Smooth muscle cell (in vitro differentiated cells): Measurements from ENCODE around the gene TGFB2. TPM values are rescaled to one million over a fixed set of nuclear protein-coding genes. Genes with fewer than 3 reads are reported as not detected.

ENCODE experiments used
- DNase-seq: peaks from one replicate; lab custom pipeline; 2025; ENCODE audit not compliant: unreplicated experiment; lab: John Stamatoyannopoulos, UW
- H2AFZ ChIP-seq: fragments of 200-600 bp; sonication (generic); 2 replicates; pipeline ENCODE4 v1.6.0; 2016; ENCODE audit warnings: antibody characterized with exemption, low read depth, mild to moderate bottlenecking
- H3F3A ChIP-seq: fragments of 200-600 bp; sonication (generic); 2 replicates; pipeline ENCODE4 v1.6.0; 2017; ENCODE audit warnings: antibody characterized with exemption, low read depth
- H3K27ac ChIP-seq: fragments of 200-600 bp; sonication (generic); 2 replicates; pipeline ENCODE4 v1.5.1; 2016; ENCODE audit warnings: low read depth, mild to moderate bottlenecking
- H3K27me3 ChIP-seq: fragments of 200-600 bp; sonication (generic); 2 replicates; pipeline ENCODE4 v1.6.1; 2016; ENCODE audit warnings: low read depth, mild to moderate bottlenecking
- H3K36me3 ChIP-seq: fragments of 200-600 bp; sonication (generic); 2 replicates; pipeline ENCODE4 v1.5.1; 2016; ENCODE audit warnings: low read depth
- H3K4me1 ChIP-seq: fragments of 200-600 bp; sonication (generic); 2 replicates; pipeline ENCODE4 v1.5.1; 2016; ENCODE audit warnings: low read depth
- H3K4me2 ChIP-seq: fragments of 200-600 bp; sonication (generic); 2 replicates; pipeline ENCODE4 v1.6.0; 2016; ENCODE audit warnings: mild to moderate bottlenecking
- H3K4me3 ChIP-seq: fragments of 200-600 bp; sonication (generic); 2 replicates; pipeline ENCODE4 v1.5.1; 2016; ENCODE audit warnings: mild to moderate bottlenecking
- H3K79me2 ChIP-seq: fragments of 200-600 bp; sonication (generic); 2 replicates; pipeline ENCODE4 v1.6.0; 2016; ENCODE audit warnings: low read depth, mild to moderate bottlenecking
- H3K9ac ChIP-seq: fragments of 200-600 bp; sonication (generic); 2 replicates; pipeline ENCODE4 v1.6.0; 2016; ENCODE audit warnings: low read depth
- H3K9me3 ChIP-seq: fragments of 200-600 bp; sonication (generic); replicated peaks from 2 replicates; pipeline ENCODE4 v1.5.1; 2016; ENCODE audit warnings: low read depth
- H4K20me1 ChIP-seq: fragments of 200-600 bp; sonication (generic); 2 replicates; pipeline ENCODE4 v1.6.0; 2016; ENCODE audit warnings: low read depth
- whole genome bisulfite sequencing: methylation state at CpG from one replicate; pipeline ENCODE4 v1.1.7; 2016; ENCODE audit warnings: low lambda C conversion rate; 5-methylcytosine and 5-hydroxymethylcytosine counted together
- polyA plus RNA-seq: library from polyadenylated mRNA; unstranded; fragments of >200 nt; fragmentation: Nextera tagmentation; extraction: Ambion mirVana; gene quantifications from 2 replicates; pipeline ENCODE4 v1.2.1, GENCODE V29; 2016
- total RNA-seq: library from RNA; depleted of rRNA; stranded (reverse); fragments of >200 nt; gene quantifications from 2 replicates; pipeline ENCODE4 v1.2.3, GENCODE V29; 2014
- TF ChIP-seq, protein P1 (sequence below): fragments of 200-600 bp; sonication (generic); IDR thresholded peaks from 2 replicates; pipeline ENCODE4 v1.5.1; 2017; ENCODE audit warnings: borderline replicate concordance, mild to moderate bottlenecking, antibody characterized with exemption; ENCODE audit not compliant: insufficient read depth, poor library complexity, severe bottlenecking

Gene TGFB2
- total and polyA plus RNA-seq, 2 experiments from 2014 or later, result 29.1 to 63.3 TPM

DNA sequence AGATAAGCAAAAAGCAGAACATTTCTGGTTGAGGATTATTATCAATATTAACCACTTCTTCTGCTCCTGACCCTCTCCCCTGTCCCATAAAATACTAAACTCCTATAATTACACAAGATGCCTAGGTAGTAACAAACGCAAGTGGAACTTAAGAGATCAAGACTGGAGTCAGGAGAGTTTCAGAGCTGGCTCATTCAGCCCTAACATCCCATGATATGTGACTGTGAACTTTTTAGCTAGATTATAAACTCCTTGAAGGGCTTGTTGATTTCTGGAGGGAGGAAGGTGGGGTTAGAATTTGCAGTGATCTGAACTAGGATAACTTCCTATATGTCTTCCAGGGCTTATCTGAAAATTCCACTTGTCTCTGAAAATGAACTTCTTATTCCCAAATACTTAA, 130.6 kb downstream of the TGFB2 start:
- no peak for DNase-seq
- Histone ChIP-seq H3K9ac (peak overlapping the region; percentile 45), H2AFZ (no peak overlapping the region), H3F3A (peaks cover 36% of the 10 kb centered on the region), H3K4me3 (no peak overlapping the region), H3K4me1 (peaks cover 38% of the 10 kb centered on the region), H3K27ac (peak overlapping the region; percentile 88), H3K36me3 (no peaks in the 10 kb centered on the region), H3K27me3 (no peaks in the 10 kb centered on the region), H3K79me2 (no peaks in the 10 kb centered on the region), H4K20me1 (no peaks in the 10 kb centered on the region), H3K9me3 (no peaks in the 10 kb centered on the region), H3K4me2 (peak overlapping the region; percentile 65)
- TF ChIP-seq, protein P1, sequence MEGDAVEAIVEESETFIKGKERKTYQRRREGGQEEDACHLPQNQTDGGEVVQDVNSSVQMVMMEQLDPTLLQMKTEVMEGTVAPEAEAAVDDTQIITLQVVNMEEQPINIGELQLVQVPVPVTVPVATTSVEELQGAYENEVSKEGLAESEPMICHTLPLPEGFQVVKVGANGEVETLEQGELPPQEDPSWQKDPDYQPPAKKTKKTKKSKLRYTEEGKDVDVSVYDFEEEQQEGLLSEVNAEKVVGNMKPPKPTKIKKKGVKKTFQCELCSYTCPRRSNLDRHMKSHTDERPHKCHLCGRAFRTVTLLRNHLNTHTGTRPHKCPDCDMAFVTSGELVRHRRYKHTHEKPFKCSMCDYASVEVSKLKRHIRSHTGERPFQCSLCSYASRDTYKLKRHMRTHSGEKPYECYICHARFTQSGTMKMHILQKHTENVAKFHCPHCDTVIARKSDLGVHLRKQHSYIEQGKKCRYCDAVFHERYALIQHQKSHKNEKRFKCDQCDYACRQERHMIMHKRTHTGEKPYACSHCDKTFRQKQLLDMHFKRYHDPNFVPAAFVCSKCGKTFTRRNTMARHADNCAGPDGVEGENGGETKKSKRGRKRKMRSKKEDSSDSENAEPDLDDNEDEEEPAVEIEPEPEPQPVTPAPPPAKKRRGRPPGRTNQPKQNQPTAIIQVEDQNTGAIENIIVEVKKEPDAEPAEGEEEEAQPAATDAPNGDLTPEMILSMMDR, result no peak
- WGBS, result 63% methylated on average over 1 of the region's 1 CpG

DNA sequence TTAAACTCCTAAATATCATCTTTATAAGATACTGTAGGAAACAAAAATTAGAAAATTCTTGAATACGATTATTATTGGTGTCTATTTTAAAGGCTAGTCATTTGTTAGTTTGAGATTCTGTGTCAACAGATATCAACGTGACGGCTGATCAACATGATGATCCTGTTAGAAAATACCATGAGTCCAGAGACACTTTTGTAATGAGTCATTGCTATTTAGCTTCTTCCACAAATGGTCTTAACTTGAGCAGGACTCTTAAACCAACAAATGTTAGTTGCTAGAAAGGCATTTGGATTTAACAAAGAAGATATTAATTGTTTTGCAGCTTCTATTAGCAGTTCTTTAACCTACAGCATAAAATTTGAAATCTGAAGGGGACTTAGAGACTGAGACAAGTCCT, 131.2 kb downstream of the TGFB2 start:
- H3K36me3 ChIP-seq, result no peaks in the 10 kb centered on the region
- H4K20me1 ChIP-seq, result no peaks in the 10 kb centered on the region
- no peak overlapping the region for H2AFZ ChIP-seq
- H3F3A ChIP-seq, result peaks cover 43% of the 10 kb centered on the region
- no peaks in the 10 kb centered on the region for H3K79me2 ChIP-seq
- no peaks in the 10 kb centered on the region for H3K27me3 ChIP-seq
- no peak overlapping the region for H3K4me3 ChIP-seq
- peaks cover 43% of the 10 kb centered on the region for H3K4me1 ChIP-seq
- peak overlapping the region; percentile 65 for H3K4me2 ChIP-seq
- H3K27ac ChIP-seq, result peak overlapping the region; percentile 88
- 10% methylated on average over 3 of the region's 3 CpGs for WGBS
- no peak for DNase-seq
- TF ChIP-seq, protein P1, result no peak
- no peaks in the 10 kb centered on the region for H3K9me3 ChIP-seq
- peak overlapping the region; percentile 26 for H3K9ac ChIP-seq

DNA sequence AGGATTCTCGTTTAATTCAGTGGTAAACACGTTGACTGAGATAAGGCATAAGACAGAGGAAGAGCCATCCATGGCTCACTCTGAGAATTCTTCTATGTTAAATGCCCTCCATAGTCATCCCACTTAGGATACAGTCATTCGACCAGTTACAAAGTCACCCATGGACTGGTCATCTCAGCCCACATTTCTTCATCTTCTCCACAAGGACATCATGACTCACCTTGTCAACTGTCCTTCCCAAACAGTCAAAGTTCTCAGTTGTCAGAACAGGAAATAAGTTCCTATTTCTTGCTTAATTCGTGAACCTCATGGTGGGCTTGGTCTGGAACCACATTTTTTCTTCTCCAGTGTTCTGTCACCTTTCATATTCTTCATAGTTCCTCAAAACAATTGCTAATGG, 133.2 kb downstream of the TGFB2 start:
- TF ChIP-seq, protein P1, result no peak
- Histone ChIP-seq H4K20me1 (no peaks in the 10 kb centered on the region), H3K36me3 (no peaks in the 10 kb centered on the region), H3K9ac (no peak overlapping the region), H3K27me3 (no peaks in the 10 kb centered on the region), H3K4me1 (peaks cover 44% of the 10 kb centered on the region), H3K27ac (no peak overlapping the region), H3K4me3 (no peak overlapping the region), H3F3A (peaks cover 44% of the 10 kb centered on the region), H2AFZ (no peak overlapping the region), H3K4me2 (no peak overlapping the region), H3K9me3 (no peaks in the 10 kb centered on the region), H3K79me2 (no peaks in the 10 kb centered on the region)
- no peak for DNase-seq
- WGBS, result 87% methylated on average over 4 of the region's 4 CpGs

DNA sequence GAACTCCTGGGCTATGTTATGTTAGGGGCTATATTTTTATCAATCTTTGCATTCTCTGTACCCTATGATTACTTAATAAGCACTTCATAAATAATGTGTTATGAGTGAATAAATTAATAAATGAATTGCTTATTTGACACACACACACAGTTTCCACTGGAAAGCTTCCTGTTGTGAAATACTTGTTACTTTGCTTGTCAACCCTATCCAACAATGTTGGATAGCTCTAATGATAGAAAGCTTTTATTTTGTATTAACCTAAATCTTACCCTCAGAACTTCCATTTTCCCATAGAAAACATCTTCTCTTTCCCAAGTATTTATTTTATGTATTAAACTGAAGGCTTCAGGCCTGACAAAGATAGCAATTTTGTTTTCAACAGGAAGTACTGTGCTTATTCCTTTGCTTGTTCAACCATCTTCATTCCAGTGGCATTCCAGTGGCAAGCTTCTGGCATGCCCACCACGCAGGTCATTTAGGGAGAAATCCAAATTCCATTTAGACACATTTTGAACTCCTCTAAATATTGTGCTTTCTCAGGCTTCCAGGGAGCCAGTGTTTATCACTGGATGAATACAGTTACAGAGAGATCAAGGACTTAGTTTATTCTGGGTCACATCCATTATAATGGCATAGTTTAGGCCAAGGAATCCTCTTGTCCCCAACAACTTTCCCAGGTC, 134.4 kb downstream of the TGFB2 start:
- H3K4me1 ChIP-seq, result peaks cover 34% of the 10 kb centered on the region
- no peaks in the 10 kb centered on the region for H3K79me2 ChIP-seq
- no peaks in the 10 kb centered on the region for H3K27me3 ChIP-seq
- H3K9me3 ChIP-seq, result no peaks in the 10 kb centered on the region
- H2AFZ ChIP-seq, result no peak overlapping the region
- no peak for DNase-seq
- TF ChIP-seq, protein P1, result no peak
- H3K36me3 ChIP-seq, result no peaks in the 10 kb centered on the region
- no peak overlapping the region for H3K4me3 ChIP-seq
- H3K4me2 ChIP-seq, result peak overlapping the region; percentile 60
- WGBS, result 29% methylated on average over 1 of the region's 1 CpG
- peaks cover 36% of the 10 kb centered on the region for H3F3A ChIP-seq
- no peaks in the 10 kb centered on the region for H4K20me1 ChIP-seq
- peak overlapping the region; percentile 95 for H3K27ac ChIP-seq
- peak overlapping the region; percentile 76 for H3K9ac ChIP-seq
